DOHH2 (cell line): Measurements from ENCODE around the gene SLC66A2.

Source experiments
- H3F3A ChIP-seq: fragments of 200-600 bp; sonication (generic), shearing (Covaris generic); 2 replicates; pipeline ENCODE4 v1.6.0; 2016; ENCODE audit warnings: antibody characterized with exemption, mild to moderate bottlenecking; ENCODE audit not compliant: control insufficient read depth, insufficient read depth
- H3K27ac ChIP-seq: fragments of 200-600 bp; sonication (generic); 2 replicates; pipeline ENCODE4 v1.5.1; 2014; ENCODE audit warnings: low read depth, mild to moderate bottlenecking, low read length, moderate library complexity
- H3K27me3 ChIP-seq: fragments of 200-600 bp; sonication (generic); 2 replicates; pipeline ENCODE4 v1.6.1; 2014; ENCODE audit warnings: mild to moderate bottlenecking, low read length, mixed read lengths; ENCODE audit not compliant: control insufficient read depth
- H3K36me3 ChIP-seq: fragments of 200-600 bp; sonication (generic); 2 replicates; pipeline ENCODE4 v1.6.1; 2014; ENCODE audit warnings: mild to moderate bottlenecking, low read length, moderate library complexity, mixed read lengths; ENCODE audit not compliant: control insufficient read depth
- H3K4me1 ChIP-seq: fragments of 200-600 bp; sonication (generic); 2 replicates; pipeline ENCODE4 v1.6.1; 2014; ENCODE audit warnings: mild to moderate bottlenecking, low read length, mixed read lengths; ENCODE audit not compliant: control insufficient read depth
- H3K4me2 ChIP-seq: fragments of 200-600 bp; sonication (generic); 2 replicates; pipeline ENCODE4 v1.6.0; 2014; ENCODE audit warnings: mild to moderate bottlenecking, low read length, moderate library complexity
- H3K4me3 ChIP-seq: fragments of 200-600 bp; sonication (generic); 2 replicates; pipeline ENCODE4 v1.5.1; 2014; ENCODE audit warnings: mild to moderate bottlenecking, low read length, mixed read lengths
- H3K79me2 ChIP-seq: fragments of 200-600 bp; sonication (generic); 2 replicates; pipeline ENCODE4 v1.6.1; 2014; ENCODE audit warnings: mild to moderate bottlenecking, low read length, mixed read lengths; ENCODE audit not compliant: control insufficient read depth
- H3K9me2 ChIP-seq: fragments of 200-600 bp; sonication (generic); replicated peaks from 2 replicates; pipeline ENCODE4 v1.6.1; 2014; ENCODE audit warnings: mild to moderate bottlenecking, low read length, mixed read lengths; ENCODE audit not compliant: control insufficient read depth
- H3K9me3 ChIP-seq: fragments of 200-600 bp; sonication (generic); 2 replicates; pipeline ENCODE4 v1.6.1; 2014; ENCODE audit warnings: antibody characterized with exemption, low read length, mixed read lengths; ENCODE audit not compliant: control insufficient read depth, insufficient read depth
- H4K20me1 ChIP-seq: fragments of 200-600 bp; sonication (generic); 2 replicates; pipeline ENCODE4 v1.6.0; 2014; ENCODE audit warnings: low read depth, mild to moderate bottlenecking, antibody characterized with exemption, low read length, moderate library complexity; ENCODE audit not compliant: control insufficient read depth, insufficient read depth
- EZH2phosphoT487 ChIP-seq: fragments of 200-600 bp; sonication (generic); IDR thresholded peaks from 2 replicates; pipeline ENCODE4 v1.6.1; 2017; ENCODE audit warnings: borderline replicate concordance, mild to moderate bottlenecking, antibody characterized with exemption, low read length, moderate library complexity, mixed read lengths
- TF ChIP-seq, protein P1 (sequence below): fragments of 200-600 bp; sonication (generic); IDR thresholded peaks from one replicate; pipeline ENCODE4 v1.5.1; 2014; ENCODE audit warnings: antibody characterized with exemption, mild to moderate bottlenecking, low read depth, low read length; ENCODE audit not compliant: poor library complexity, severe bottlenecking

SLC66A2 gene

DNA sequence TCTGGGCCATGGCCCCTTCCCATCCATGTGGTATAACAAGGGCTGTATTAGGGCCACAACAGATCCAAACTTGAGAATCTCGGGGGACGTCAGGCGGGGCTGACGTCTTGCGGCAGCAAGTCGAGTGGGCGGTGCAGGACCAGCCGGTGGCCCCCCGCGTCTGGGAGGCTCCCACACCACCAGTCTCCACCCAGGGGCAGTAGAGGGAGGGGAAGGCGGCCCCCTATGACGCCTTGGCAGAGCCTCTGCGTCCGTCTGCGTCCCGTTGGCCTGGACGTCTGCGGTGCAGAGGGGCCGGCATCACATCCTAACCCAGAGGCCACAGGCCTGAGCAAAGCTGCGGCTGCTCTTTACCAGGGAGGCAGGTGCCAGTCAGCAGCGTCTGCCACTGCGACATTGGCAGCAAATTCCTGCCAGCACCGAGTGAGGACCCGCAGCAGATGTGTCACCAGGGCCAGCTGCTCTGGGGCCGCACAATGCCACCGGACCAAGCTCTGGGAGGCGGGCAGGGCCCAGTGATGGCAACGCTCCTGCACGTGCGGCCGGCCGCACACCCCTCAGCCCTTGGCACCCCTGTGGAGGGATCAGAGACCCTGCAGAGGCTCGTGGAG, 79.9 kb downstream of the SLC66A2 start:
- Histone ChIP-seq H3K4me1 (no peaks in the 10 kb centered on the region), H3K27ac (no peak overlapping the region), H3K4me2 (no peak overlapping the region), H3K79me2 (no peaks in the 10 kb centered on the region), H3K4me3 (no peak overlapping the region), H3F3A (no peaks in the 10 kb centered on the region), H3K36me3 (no peaks in the 10 kb centered on the region), H3K9me2 (no peaks in the 10 kb centered on the region), H3K27me3 (no peaks in the 10 kb centered on the region), H3K9me3 (no peaks in the 10 kb centered on the region), H4K20me1 (no peaks in the 10 kb centered on the region)
- TF ChIP-seq EZH2phosphoT487: no peak
- TF ChIP-seq, protein P1, sequence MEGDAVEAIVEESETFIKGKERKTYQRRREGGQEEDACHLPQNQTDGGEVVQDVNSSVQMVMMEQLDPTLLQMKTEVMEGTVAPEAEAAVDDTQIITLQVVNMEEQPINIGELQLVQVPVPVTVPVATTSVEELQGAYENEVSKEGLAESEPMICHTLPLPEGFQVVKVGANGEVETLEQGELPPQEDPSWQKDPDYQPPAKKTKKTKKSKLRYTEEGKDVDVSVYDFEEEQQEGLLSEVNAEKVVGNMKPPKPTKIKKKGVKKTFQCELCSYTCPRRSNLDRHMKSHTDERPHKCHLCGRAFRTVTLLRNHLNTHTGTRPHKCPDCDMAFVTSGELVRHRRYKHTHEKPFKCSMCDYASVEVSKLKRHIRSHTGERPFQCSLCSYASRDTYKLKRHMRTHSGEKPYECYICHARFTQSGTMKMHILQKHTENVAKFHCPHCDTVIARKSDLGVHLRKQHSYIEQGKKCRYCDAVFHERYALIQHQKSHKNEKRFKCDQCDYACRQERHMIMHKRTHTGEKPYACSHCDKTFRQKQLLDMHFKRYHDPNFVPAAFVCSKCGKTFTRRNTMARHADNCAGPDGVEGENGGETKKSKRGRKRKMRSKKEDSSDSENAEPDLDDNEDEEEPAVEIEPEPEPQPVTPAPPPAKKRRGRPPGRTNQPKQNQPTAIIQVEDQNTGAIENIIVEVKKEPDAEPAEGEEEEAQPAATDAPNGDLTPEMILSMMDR: no peak

DNA sequence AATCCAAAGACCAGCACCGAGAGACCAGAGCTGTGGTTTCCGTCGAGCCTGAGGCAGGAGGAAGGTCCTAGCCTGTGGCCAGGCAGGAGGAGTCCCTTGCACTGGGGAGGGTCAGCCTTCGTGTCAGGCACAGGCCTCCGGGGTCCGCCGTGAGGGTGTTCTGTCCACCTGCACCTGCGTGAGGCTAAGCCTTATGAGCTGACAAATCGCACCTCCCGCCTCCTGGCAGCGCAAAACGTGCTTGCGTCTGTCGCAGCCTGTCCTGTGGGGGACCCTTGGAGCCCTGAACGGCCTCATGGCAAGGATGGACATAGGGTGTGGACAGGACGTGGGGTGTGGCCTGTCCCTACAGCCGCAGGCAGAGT, 80.4 kb downstream of the SLC66A2 start:
- Histone ChIP-seq H3K9me2 (no peaks in the 10 kb centered on the region), H3K27me3 (no peaks in the 10 kb centered on the region), H3K9me3 (no peaks in the 10 kb centered on the region), H3K27ac (no peak overlapping the region), H4K20me1 (no peaks in the 10 kb centered on the region), H3K4me2 (no peak overlapping the region), H3K79me2 (no peaks in the 10 kb centered on the region), H3K4me3 (no peak overlapping the region), H3K4me1 (no peaks in the 10 kb centered on the region), H3F3A (no peaks in the 10 kb centered on the region), H3K36me3 (no peaks in the 10 kb centered on the region)
- no peak for TF ChIP-seq EZH2phosphoT487
- TF ChIP-seq, protein P1: no peak

DNA sequence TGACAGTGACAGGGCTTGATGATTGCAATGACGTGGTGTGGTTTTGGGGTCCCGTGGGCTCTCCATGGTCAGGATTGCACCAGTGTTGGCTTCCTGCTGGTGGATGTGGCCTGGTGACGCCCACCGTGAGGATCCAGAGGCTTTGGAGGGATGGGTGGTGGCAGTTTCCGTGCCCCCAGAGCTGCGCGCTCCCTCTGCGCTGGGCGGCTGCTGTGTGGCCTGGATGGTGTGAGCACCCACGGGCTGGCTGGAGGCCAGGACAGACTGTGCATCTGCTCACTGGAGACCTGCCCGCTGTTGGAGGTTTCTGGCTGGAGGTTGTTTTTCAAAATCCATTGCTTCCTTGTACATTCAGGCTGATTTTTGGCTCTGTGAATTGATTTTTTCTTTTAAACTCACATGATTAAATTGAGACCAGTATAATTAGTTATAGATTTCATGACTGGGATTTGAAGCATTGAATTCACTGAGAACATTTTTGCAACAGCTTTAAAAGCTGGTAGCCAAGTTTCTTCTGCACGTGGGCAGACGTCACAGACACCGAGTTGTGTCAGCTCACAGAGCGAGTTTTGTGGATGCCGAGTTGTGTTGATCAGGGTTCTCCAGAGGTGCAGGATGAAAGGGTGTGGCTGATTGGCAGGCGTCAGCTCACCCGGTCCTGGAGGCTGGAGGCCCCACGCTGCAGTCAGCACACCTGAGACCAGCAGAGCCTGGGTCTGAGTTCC, 81.0 kb downstream of the SLC66A2 start:
- Histone ChIP-seq H3K27ac (no peak overlapping the region), H4K20me1 (no peaks in the 10 kb centered on the region), H3K36me3 (no peaks in the 10 kb centered on the region), H3K4me1 (no peaks in the 10 kb centered on the region), H3K79me2 (no peaks in the 10 kb centered on the region), H3K9me2 (no peaks in the 10 kb centered on the region), H3F3A (no peaks in the 10 kb centered on the region), H3K27me3 (no peaks in the 10 kb centered on the region), H3K9me3 (no peaks in the 10 kb centered on the region), H3K4me3 (no peak overlapping the region), H3K4me2 (no peak overlapping the region)
- TF ChIP-seq, protein P1: no peak
- no peak for TF ChIP-seq EZH2phosphoT487
